ENCODE results near the gene ELF3. TPM values are rescaled to one million over a fixed set of nuclear protein-coding genes. Genes with fewer than 3 reads are reported as not detected.

ELF3 gene
- total and polyA plus RNA-seq, 2 of the 13 experiments (the other 11 are each of a cell fraction or from before 2014, with no cell fraction given) = 11.5 to 55.1 TPM

DNA sequence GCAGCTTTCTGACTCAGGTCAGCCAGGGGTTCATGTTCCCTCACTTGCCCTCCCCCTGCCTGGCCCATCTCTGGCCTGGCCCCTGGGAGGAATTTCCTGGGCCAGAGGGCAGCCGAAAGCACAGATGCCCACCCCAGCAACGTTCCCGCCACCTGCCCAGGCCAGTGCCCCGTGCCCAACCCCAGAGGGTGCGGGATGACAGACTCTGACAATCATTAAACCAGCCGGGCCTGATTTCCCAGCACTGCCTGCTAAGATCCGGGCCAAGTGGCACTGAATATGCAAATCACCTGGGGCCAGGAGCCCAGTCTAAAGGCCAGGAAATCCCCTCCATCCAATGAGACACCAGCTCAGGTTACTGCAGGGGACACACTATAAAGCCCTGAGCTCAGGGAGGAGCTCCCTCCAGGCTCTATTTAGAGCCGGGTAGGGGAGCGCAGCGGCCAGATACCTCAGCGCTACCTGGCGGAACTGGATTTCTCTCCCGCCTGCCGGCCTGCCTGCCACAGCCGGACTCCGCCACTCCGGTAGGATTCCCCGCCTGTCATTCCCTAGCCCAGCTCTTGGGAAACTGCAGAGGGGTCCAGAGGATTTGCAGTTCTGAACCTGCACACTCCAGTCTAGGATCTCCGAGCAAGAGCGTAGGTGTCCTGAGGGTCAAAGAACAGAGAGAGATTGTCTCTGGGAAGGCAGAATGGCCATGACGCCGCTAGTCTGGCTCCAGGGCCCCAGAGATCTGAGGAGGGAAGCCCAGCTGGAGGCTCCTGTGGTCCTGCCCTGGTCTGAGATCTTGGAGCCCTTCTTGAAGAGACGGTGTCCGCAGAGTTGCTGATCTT is at the start of gene ELF3 (continued):
- no peak for TF ChIP-seq ZNF432 (CRISPR knock-in tag; IDR thresholded peaks at IDR 0.05; ENCODE audit: borderline replicate concordance)
- TF ChIP-seq ZSCAN22 (CRISPR knock-in tag; IDR thresholded peaks at IDR 0.05) = no peak
- peak; percentile 43; the same call in 1 of the 2 replicates for TF ChIP-seq ELF3 (CRISPR knock-in tag; IDR thresholded peaks at IDR 0.05)
- TF ChIP-seq, protein P1, sequence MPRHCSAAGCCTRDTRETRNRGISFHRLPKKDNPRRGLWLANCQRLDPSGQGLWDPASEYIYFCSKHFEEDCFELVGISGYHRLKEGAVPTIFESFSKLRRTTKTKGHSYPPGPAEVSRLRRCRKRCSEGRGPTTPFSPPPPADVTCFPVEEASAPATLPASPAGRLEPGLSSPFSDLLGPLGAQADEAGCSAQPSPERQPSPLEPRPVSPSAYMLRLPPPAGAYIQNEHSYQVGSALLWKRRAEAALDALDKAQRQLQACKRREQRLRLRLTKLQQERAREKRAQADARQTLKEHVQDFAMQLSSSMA (CRISPR knock-in tag; IDR thresholded peaks at IDR 0.05) = no peak
- no peak for TF ChIP-seq ZNF343 (CRISPR knock-in tag; IDR thresholded peaks at IDR 0.05)
- no peak for TF ChIP-seq HNRNPH1 (optimal IDR thresholded peaks at IDR 0.05; ENCODE audit: low read depth, low read length)
- no peak for TF ChIP-seq NBN (conservative IDR thresholded peaks at IDR 0.05)
- TF ChIP-seq CBFB (CRISPR knock-in tag; IDR thresholded peaks at IDR 0.05) = 0 out of 2 replicates have a peak, but pooled peaks have one; percentile 31
- TF ChIP-seq, protein P2, sequence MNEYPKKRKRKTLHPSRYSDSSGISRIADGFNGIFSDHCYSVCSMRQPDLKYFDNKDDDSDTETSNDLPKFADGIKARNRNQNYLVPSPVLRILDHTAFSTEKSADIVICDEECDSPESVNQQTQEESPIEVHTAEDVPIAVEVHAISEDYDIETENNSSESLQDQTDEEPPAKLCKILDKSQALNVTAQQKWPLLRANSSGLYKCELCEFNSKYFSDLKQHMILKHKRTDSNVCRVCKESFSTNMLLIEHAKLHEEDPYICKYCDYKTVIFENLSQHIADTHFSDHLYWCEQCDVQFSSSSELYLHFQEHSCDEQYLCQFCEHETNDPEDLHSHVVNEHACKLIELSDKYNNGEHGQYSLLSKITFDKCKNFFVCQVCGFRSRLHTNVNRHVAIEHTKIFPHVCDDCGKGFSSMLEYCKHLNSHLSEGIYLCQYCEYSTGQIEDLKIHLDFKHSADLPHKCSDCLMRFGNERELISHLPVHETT (CRISPR knock-in tag; conservative IDR thresholded peaks at IDR 0.05) = 0 out of 2 replicates have a peak, but pooled peaks have one; percentile 32
- 0 out of 2 replicates have a peak, but pooled peaks have one; percentile 29 for TF ChIP-seq ZNF788 (CRISPR knock-in tag; IDR thresholded peaks at IDR 0.05; ENCODE audit: borderline replicate concordance)
- TF ChIP-seq CBX2 (IDR thresholded peaks at IDR 0.05; ENCODE audit: low read depth, low read length) = no peak
- TF ChIP-seq CBX2 (CRISPR knock-in tag; IDR thresholded peaks at IDR 0.05; ENCODE audit: low read depth) = no peak
- TF ChIP-seq, protein P3, sequence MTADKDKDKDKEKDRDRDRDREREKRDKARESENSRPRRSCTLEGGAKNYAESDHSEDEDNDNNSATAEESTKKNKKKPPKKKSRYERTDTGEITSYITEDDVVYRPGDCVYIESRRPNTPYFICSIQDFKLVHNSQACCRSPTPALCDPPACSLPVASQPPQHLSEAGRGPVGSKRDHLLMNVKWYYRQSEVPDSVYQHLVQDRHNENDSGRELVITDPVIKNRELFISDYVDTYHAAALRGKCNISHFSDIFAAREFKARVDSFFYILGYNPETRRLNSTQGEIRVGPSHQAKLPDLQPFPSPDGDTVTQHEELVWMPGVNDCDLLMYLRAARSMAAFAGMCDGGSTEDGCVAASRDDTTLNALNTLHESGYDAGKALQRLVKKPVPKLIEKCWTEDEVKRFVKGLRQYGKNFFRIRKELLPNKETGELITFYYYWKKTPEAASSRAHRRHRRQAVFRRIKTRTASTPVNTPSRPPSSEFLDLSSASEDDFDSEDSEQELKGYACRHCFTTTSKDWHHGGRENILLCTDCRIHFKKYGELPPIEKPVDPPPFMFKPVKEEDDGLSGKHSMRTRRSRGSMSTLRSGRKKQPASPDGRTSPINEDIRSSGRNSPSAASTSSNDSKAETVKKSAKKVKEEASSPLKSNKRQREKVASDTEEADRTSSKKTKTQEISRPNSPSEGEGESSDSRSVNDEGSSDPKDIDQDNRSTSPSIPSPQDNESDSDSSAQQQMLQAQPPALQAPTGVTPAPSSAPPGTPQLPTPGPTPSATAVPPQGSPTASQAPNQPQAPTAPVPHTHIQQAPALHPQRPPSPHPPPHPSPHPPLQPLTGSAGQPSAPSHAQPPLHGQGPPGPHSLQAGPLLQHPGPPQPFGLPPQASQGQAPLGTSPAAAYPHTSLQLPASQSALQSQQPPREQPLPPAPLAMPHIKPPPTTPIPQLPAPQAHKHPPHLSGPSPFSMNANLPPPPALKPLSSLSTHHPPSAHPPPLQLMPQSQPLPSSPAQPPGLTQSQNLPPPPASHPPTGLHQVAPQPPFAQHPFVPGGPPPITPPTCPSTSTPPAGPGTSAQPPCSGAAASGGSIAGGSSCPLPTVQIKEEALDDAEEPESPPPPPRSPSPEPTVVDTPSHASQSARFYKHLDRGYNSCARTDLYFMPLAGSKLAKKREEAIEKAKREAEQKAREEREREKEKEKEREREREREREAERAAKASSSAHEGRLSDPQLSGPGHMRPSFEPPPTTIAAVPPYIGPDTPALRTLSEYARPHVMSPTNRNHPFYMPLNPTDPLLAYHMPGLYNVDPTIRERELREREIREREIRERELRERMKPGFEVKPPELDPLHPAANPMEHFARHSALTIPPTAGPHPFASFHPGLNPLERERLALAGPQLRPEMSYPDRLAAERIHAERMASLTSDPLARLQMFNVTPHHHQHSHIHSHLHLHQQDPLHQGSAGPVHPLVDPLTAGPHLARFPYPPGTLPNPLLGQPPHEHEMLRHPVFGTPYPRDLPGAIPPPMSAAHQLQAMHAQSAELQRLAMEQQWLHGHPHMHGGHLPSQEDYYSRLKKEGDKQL (CRISPR knock-in tag; IDR thresholded peaks at IDR 0.05; ENCODE audit: low read depth) = no peak; the same call in 1 of the 2 replicates
- no peak for TF ChIP-seq ZFP41 (CRISPR knock-in tag; IDR thresholded peaks at IDR 0.05; ENCODE audit: borderline replicate concordance)
- peak; percentile 39 for TF ChIP-seq CBX1 (IDR thresholded peaks at IDR 0.05; ENCODE audit: low read depth)
- no peak; the same call in 1 of the 2 replicates for TF ChIP-seq ZNF143 (CRISPR knock-in tag; IDR thresholded peaks at IDR 0.05)
- TF ChIP-seq, protein P4, sequence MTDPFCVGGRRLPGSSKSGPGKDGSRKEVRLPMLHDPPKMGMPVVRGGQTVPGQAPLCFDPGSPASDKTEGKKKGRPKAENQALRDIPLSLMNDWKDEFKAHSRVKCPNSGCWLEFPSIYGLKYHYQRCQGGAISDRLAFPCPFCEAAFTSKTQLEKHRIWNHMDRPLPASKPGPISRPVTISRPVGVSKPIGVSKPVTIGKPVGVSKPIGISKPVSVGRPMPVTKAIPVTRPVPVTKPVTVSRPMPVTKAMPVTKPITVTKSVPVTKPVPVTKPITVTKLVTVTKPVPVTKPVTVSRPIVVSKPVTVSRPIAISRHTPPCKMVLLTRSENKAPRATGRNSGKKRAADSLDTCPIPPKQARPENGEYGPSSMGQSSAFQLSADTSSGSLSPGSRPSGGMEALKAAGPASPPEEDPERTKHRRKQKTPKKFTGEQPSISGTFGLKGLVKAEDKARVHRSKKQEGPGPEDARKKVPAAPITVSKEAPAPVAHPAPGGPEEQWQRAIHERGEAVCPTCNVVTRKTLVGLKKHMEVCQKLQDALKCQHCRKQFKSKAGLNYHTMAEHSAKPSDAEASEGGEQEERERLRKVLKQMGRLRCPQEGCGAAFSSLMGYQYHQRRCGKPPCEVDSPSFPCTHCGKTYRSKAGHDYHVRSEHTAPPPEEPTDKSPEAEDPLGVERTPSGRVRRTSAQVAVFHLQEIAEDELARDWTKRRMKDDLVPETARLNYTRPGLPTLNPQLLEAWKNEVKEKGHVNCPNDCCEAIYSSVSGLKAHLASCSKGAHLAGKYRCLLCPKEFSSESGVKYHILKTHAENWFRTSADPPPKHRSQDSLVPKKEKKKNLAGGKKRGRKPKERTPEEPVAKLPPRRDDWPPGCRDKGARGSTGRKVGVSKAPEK (CRISPR knock-in tag; IDR thresholded peaks at IDR 0.05; ENCODE audit: borderline replicate concordance) = no peak
- TF ChIP-seq ZC3H4 (CRISPR knock-in tag; IDR thresholded peaks at IDR 0.05; ENCODE audit: borderline replicate concordance) = no peak
- no peak for TF ChIP-seq MAFK (conservative IDR thresholded peaks at IDR 0.05 in 1 of 2, IDR thresholded peaks at IDR 0.05 in 1 of 2; ENCODE audit: low read length in 2 of 2)
- no peak for TF ChIP-seq BRD4 (CRISPR knock-in tag; IDR thresholded peaks at IDR 0.05)
